ENCODE results near the gene SIX3. TPM values are rescaled to one million over a fixed set of nuclear protein-coding genes. Genes with fewer than 3 reads are reported as not detected.

Gene SIX3
- total RNA-seq, 1 donor: not detected

- H3K4me3 ChIP-seq (ENCODE audit: low read depth, low read length): no peak overlapping the region
- TF ChIP-seq CTCF (IDR thresholded peaks at IDR 0.05; ENCODE audit: insufficient read depth, low read length): peak; percentile 64
- DNase-seq (ENCODE audit: low read depth): peak; percentile 70
Observed at GRCh38 chr2:44974064-44974715, 32.7 kb downstream of the SIX3 start.

- no peak for DNase-seq (ENCODE audit: low read depth)
- TF ChIP-seq CTCF (IDR thresholded peaks at IDR 0.05; ENCODE audit: insufficient read depth, low read length): no peak
- no peak overlapping the region for H3K4me3 ChIP-seq (ENCODE audit: low read depth, low read length)
Observed at GRCh38 chr2:44975571-44976450, 34.3 kb downstream of the SIX3 start.

GRCh38 chr2:44979581-44979980, 38.1 kb downstream of the SIX3 start:
- no peak overlapping the region for H3K4me3 ChIP-seq (ENCODE audit: low read depth, low read length)
- TF ChIP-seq CTCF (IDR thresholded peaks at IDR 0.05; ENCODE audit: insufficient read depth, low read length): no peak
- no peak for DNase-seq (ENCODE audit: low read depth)

GRCh38 chr2:44980751-44981713, 39.5 kb downstream of the SIX3 start:
- no peak for DNase-seq (ENCODE audit: low read depth)
- TF ChIP-seq CTCF (IDR thresholded peaks at IDR 0.05; ENCODE audit: insufficient read depth, low read length): no peak
- H3K4me3 ChIP-seq (ENCODE audit: low read depth, low read length): no peak overlapping the region

GRCh38 chr2:44981714-44982108, 40.2 kb downstream of the SIX3 start:
- TF ChIP-seq CTCF (IDR thresholded peaks at IDR 0.05; ENCODE audit: insufficient read depth, low read length): peak; percentile 85
- H3K4me3 ChIP-seq (ENCODE audit: low read depth, low read length): no peak overlapping the region
- peak; percentile 84 for DNase-seq (ENCODE audit: low read depth)

- TF ChIP-seq CTCF (IDR thresholded peaks at IDR 0.05; ENCODE audit: insufficient read depth, low read length): no peak
- no peak for DNase-seq (ENCODE audit: low read depth)
- no peak overlapping the region for H3K4me3 ChIP-seq (ENCODE audit: low read depth, low read length)
Observed at GRCh38 chr2:44983836-44984604, 42.5 kb downstream of the SIX3 start.

Measured in fibroblast of the aortic adventitia (primary cell).